GM23338 (cell line): ENCODE data around the gene RNF141. TPM values are rescaled to one million over a fixed set of nuclear protein-coding genes. Genes with fewer than 3 reads are reported as not detected.
A peak's percentile ranks its signal among the peaks of the same experiment; 100 is the strongest.

Source experiments
- ATAC-seq: fragments of 200-7000 bp; cut with Tn5 transposase; 3 replicates; pipeline ENCODE4 v1.9.1; 2020
- DNase-seq: peaks from one replicate; pipeline ENCODE4 v3.0.0-alpha.2; 2015; ENCODE audit warnings: low spot score
- H2AFZ ChIP-seq: fragments of 200-600 bp; sonication (generic); 2 replicates; pipeline ENCODE4 v1.8.0; 2016; ENCODE audit warnings: antibody characterized with exemption, mild to moderate bottlenecking, moderate library complexity
- H3F3A ChIP-seq: fragments of 200-600 bp; sonication (generic); replicated peaks from 2 replicates; pipeline ENCODE4 v1.8.0; 2017; ENCODE audit warnings: antibody characterized with exemption, mixed run types, low read depth
- H3K27ac ChIP-seq: fragments of 200-600 bp; sonication (generic); 2 replicates; pipeline ENCODE4 v1.6.1; 2016; ENCODE audit warnings: low read depth
- H3K27me3 ChIP-seq: fragments of 200-600 bp; sonication (generic); 2 replicates; pipeline ENCODE4 v1.8.0; 2016; ENCODE audit warnings: mild to moderate bottlenecking, mixed run types, moderate library complexity; ENCODE audit not compliant: insufficient read depth
- H3K36me3 ChIP-seq: fragments of 200-600 bp; sonication (generic); 2 replicates; pipeline ENCODE4 v1.8.0; 2016; ENCODE audit warnings: mild to moderate bottlenecking; ENCODE audit not compliant: insufficient read depth
- H3K4me1 ChIP-seq: fragments of 200-600 bp; sonication (generic); 2 replicates; pipeline ENCODE4 v1.8.0; 2016; ENCODE audit warnings: mild to moderate bottlenecking, moderate library complexity; ENCODE audit not compliant: insufficient read depth
- H3K4me2 ChIP-seq: fragments of 200-600 bp; sonication (generic); 2 replicates; pipeline ENCODE4 v1.7.1; 2017; ENCODE audit warnings: mixed run types
- H3K4me3 ChIP-seq: fragments of 200-600 bp; sonication (generic); 2 replicates; pipeline ENCODE4 v1.6.1; 2016; ENCODE audit warnings: mixed run types
- H3K79me2 ChIP-seq: fragments of 200-600 bp; sonication (generic); replicated peaks from 2 replicates; pipeline ENCODE4 v1.8.0; 2017; ENCODE audit warnings: mild to moderate bottlenecking; ENCODE audit not compliant: insufficient read depth
- H3K9me2 ChIP-seq: fragments of 200-600 bp; sonication (generic); 2 replicates; pipeline ENCODE4 v1.8.0; 2017; ENCODE audit not compliant: insufficient read depth
- H4K20me1 ChIP-seq: fragments of 200-600 bp; sonication (generic); replicated peaks from 2 replicates; pipeline ENCODE4 v1.8.0; 2017; ENCODE audit warnings: mild to moderate bottlenecking; ENCODE audit not compliant: insufficient read depth
- H3K27ac Mint-ChIP-seq: 2 replicates; pipeline ENCODE4 v1.8.0; 2020; ENCODE audit warnings: inconsistent platforms, mild to moderate bottlenecking, moderate library complexity, mixed read lengths
- H3K27me3 Mint-ChIP-seq: 3 replicates; pipeline ENCODE4 v1.8.0; 2022; ENCODE audit warnings: low read depth, mild to moderate bottlenecking, moderate library complexity, mixed read lengths, inconsistent platforms; ENCODE audit not compliant: insufficient read depth, poor library complexity
- H3K36me3 Mint-ChIP-seq: 3 replicates; pipeline ENCODE4 v1.8.0; 2021; ENCODE audit warnings: low read depth, mild to moderate bottlenecking, inconsistent platforms, moderate library complexity, mixed read lengths
- H3K4me1 Mint-ChIP-seq: 3 replicates; pipeline ENCODE4 v1.8.0; 2020; ENCODE audit warnings: mild to moderate bottlenecking, inconsistent platforms, mixed read lengths
- H3K4me3 Mint-ChIP-seq: 3 replicates; pipeline ENCODE4 v1.8.0; 2021; ENCODE audit warnings: moderate library complexity, mild to moderate bottlenecking, inconsistent platforms, mixed read lengths
- H3K9me3 Mint-ChIP-seq: 3 replicates; pipeline ENCODE4 v1.8.0; 2020; ENCODE audit warnings: moderate library complexity, mild to moderate bottlenecking, inconsistent platforms, mixed read lengths
- CREB1 ChIP-seq: fragments of 250-450 bp; sonication (Bioruptor Pico); IDR thresholded peaks from 2 replicates; pipeline ENCODE4 v1.5.0; 2020; ENCODE audit warnings: low read depth, mild to moderate bottlenecking, moderate library complexity
- ETS1 ChIP-seq: IDR thresholded peaks from 2 replicates; pipeline ENCODE4 v1.6.1; 2016; ENCODE audit warnings: antibody characterized with exemption
- EZH2 ChIP-seq: fragments of 200-600 bp; sonication (generic); IDR thresholded peaks from one replicate; pipeline ENCODE4 v1.8.0; 2017; ENCODE audit warnings: antibody characterized with exemption, mild to moderate bottlenecking, low read depth; ENCODE audit not compliant: unreplicated experiment
- EZH2phosphoT487 ChIP-seq: fragments of 200-600 bp; sonication (generic); IDR thresholded peaks from one replicate; pipeline ENCODE4 v1.8.1; 2018; ENCODE audit warnings: antibody characterized with exemption; ENCODE audit not compliant: unreplicated experiment
- POLR2AphosphoS5 ChIP-seq: IDR thresholded peaks from 2 replicates; pipeline ENCODE4 v1.6.1; 2016; ENCODE audit warnings: antibody characterized with exemption, low read depth
- REST ChIP-seq: IDR thresholded peaks from one replicate; pipeline ENCODE4 v1.6.1; 2018; ENCODE audit warnings: antibody characterized with exemption; ENCODE audit not compliant: unreplicated experiment
- STAT1 ChIP-seq: IDR thresholded peaks from one replicate; pipeline ENCODE4 v1.6.1; 2016; ENCODE audit warnings: antibody characterized with exemption; ENCODE audit not compliant: unreplicated experiment
- ZNF331 ChIP-seq: fragments of 250-450 bp; sonication (Bioruptor Pico); IDR thresholded peaks from 2 replicates; pipeline ENCODE4 v1.5.0; 2020; ENCODE audit warnings: low read depth, mild to moderate bottlenecking, moderate library complexity
- polyA plus RNA-seq: library from polyadenylated mRNA; unstranded; fragments of >200 nt; fragmentation: Nextera tagmentation; extraction: Ambion mirVana; gene quantifications from 2 replicates; pipeline ENCODE4 v1.2.1, GENCODE V29; 2016
- total RNA-seq: library from RNA; depleted of rRNA; stranded (reverse); fragments of >200 nt; shearing (Covaris generic); gene quantifications from 2 replicates; pipeline ENCODE4 v1.2.3, GENCODE V29; 2014
- TF ChIP-seq, protein P1 (sequence below), 2 experiments: fragments of 200-600 bp in 1 of 2; sonication (generic) in 1 of 2; conservative IDR thresholded peaks; 2 replicates each; pipeline versions ENCODE4 v1.5.1 to v1.6.1; 2016 to 2017; ENCODE audit warnings: antibody characterized with exemption in 2 of 2, low read depth in 2 of 2, mild to moderate bottlenecking in 2 of 2, moderate library complexity in 1 of 2

Gene RNF141
- total and polyA plus RNA-seq, 2 experiments from 2014 or later = 11.4 to 26.9 TPM

- DNase-seq = peak; percentile 37
- Mint-ChIP-seq H3K27me3 (no peaks in the 10 kb centered on the region), H3K27ac (peak overlapping the region; percentile 18; the same call in 1 of the 2 replicates), H3K4me3 (no peak overlapping the region), H3K4me1 (peaks cover 16% of the 10 kb centered on the region), H3K9me3 (peaks cover 3% of the 10 kb centered on the region; the same call in 2 of the 3 replicates), H3K36me3 (peaks cover 10% of the 10 kb centered on the region; the same call in 2 of the 3 replicates)
- no peaks in the 10 kb centered on the region for H4K20me1 ChIP-seq
- H3K27ac ChIP-seq = no peak overlapping the region
- H3K4me3 ChIP-seq = no peak overlapping the region
- H3K79me2 ChIP-seq = no peaks in the 10 kb centered on the region
- H3K9me2 ChIP-seq = peaks cover 3% of the 10 kb centered on the region; the same call in 1 of the 2 replicates
- no peaks in the 10 kb centered on the region for H3K4me1 ChIP-seq
- H3F3A ChIP-seq = no peaks in the 10 kb centered on the region
- H3K27me3 ChIP-seq = no peaks in the 10 kb centered on the region
- no peak overlapping the region for H3K4me2 ChIP-seq
- no peak overlapping the region for H2AFZ ChIP-seq
- TF ChIP-seq, protein P1, sequence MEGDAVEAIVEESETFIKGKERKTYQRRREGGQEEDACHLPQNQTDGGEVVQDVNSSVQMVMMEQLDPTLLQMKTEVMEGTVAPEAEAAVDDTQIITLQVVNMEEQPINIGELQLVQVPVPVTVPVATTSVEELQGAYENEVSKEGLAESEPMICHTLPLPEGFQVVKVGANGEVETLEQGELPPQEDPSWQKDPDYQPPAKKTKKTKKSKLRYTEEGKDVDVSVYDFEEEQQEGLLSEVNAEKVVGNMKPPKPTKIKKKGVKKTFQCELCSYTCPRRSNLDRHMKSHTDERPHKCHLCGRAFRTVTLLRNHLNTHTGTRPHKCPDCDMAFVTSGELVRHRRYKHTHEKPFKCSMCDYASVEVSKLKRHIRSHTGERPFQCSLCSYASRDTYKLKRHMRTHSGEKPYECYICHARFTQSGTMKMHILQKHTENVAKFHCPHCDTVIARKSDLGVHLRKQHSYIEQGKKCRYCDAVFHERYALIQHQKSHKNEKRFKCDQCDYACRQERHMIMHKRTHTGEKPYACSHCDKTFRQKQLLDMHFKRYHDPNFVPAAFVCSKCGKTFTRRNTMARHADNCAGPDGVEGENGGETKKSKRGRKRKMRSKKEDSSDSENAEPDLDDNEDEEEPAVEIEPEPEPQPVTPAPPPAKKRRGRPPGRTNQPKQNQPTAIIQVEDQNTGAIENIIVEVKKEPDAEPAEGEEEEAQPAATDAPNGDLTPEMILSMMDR (conservative IDR thresholded peaks at IDR 0.05; ENCODE audit: low read depth in 2 of 2) = peak; percentile 7 to 25; a peak in 2 of 4 replicates
- TF ChIP-seq POLR2AphosphoS5 (no peak), EZH2 (no peak), ZNF331 (CRISPR knock-in tag) (no peak), ETS1 (no peak)
- peak; percentile 54 for ATAC-seq
- no peaks in the 10 kb centered on the region for H3K36me3 ChIP-seq
Observed at GRCh38 chr11:10488121-10488933, 52.7 kb downstream of the RNF141 start.

DNA sequence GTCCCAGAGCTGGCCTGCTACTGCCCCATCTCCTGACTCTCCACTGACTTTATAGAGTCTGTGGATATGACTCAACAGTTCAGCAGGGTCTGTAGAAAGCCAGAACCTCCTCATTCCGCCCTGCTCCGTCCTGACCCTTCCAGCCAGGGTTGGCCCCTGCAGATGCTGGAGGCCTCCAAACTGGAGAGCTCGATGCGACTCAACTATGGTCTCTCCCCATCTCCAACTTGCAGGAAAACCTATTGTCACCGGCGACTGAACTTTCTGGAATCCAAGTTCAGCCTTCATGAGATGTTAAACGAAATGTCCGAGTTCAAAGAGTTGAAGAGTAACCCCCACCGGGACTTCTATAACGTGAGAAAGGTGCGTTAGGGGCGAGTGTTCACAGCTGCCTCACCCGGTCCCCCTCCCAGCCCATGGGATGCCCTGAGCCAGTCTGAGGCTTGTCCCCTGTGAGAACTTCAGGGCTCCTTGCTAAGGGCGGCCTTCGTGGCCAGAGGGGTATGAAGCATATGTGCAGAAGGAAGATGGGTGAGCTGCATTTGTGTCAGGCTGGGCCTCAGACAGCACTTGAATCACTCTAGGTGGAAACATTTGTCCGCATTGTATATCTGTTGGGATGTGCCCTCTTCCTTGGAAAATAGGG is 53.9 kb downstream of the RNF141 start:
- Mint-ChIP-seq H3K27ac (no peak overlapping the region), H3K27me3 (no peaks in the 10 kb centered on the region), H3K36me3 (0 out of 3 replicates have a peak, but pooled peaks cover 2% of the 10 kb centered on the region), H3K4me1 (peaks cover 6% of the 10 kb centered on the region), H3K4me3 (no peak overlapping the region), H3K9me3 (peaks cover 3% of the 10 kb centered on the region; the same call in 2 of the 3 replicates)
- Histone ChIP-seq H3K36me3 (no peaks in the 10 kb centered on the region), H3K27me3 (no peaks in the 10 kb centered on the region), H3K9me2 (no peaks in the 10 kb centered on the region), H3K27ac (no peak overlapping the region), H3K79me2 (no peaks in the 10 kb centered on the region), H3F3A (no peaks in the 10 kb centered on the region), H4K20me1 (no peaks in the 10 kb centered on the region), H3K4me1 (no peaks in the 10 kb centered on the region), H3K4me2 (no peak overlapping the region), H2AFZ (no peak overlapping the region), H3K4me3 (no peak overlapping the region)
- no peak for DNase-seq
- no peak for ATAC-seq
- no peak for TF ChIP-seq EZH2
- no peak for TF ChIP-seq REST
- no peak for TF ChIP-seq EZH2phosphoT487
- no peak for TF ChIP-seq STAT1
- no peak for TF ChIP-seq ETS1
- TF ChIP-seq, protein P1 (conservative IDR thresholded peaks at IDR 0.05; ENCODE audit: low read depth in 2 of 2) = no peak
- TF ChIP-seq CREB1 (CRISPR knock-in tag) = no peak
